Ovary (tissue), 9 donors: ENCODE measurements around the gene SUSD3. TPM values are rescaled to one million over a fixed set of nuclear protein-coding genes. Genes with fewer than 3 reads are reported as not detected.

ENCODE experiments used
- DNase-seq, 5 donors: peaks; one replicate each; pipeline ENCODE4 v3.0.0-alpha.2; 2019 to 2020
- H3K27ac ChIP-seq, 2 donors: fragments of 200-600 bp; one replicate each; pipeline versions ENCODE4 v1.5.1 to v1.8.0; 2019 to 2022
- H3K27me3 ChIP-seq: fragments of 200-600 bp; one replicate; pipeline ENCODE4 v1.8.0; 2022
- H3K36me3 ChIP-seq: fragments of 200-600 bp; sonication (generic); one replicate; pipeline ENCODE4 v1.5.1; 2019
- H3K4me1 ChIP-seq: one replicate; pipeline ENCODE4 v1.8.1; 2013; ENCODE audit warnings: mild to moderate bottlenecking, moderate library complexity; ENCODE audit not compliant: insufficient read depth
- H3K4me3 ChIP-seq: fragments of 200-600 bp; sonication (generic); one replicate; pipeline ENCODE4 v1.5.1; 2017
- H3K9me3 ChIP-seq, 2 donors: fragments of 200-600 bp in 1 of 2; sonication (generic) in 1 of 2; one replicate each; pipeline versions ENCODE4 v1.5.1 to v1.8.1; 2013 to 2019; ENCODE audit warnings: mild to moderate bottlenecking in 1 of 2, moderate library complexity in 1 of 2
- EP300 ChIP-seq: sonication (generic); formaldehyde crosslinking; IDR thresholded peaks from one replicate; pipeline ENCODE4 v1.6.1; 2017; ENCODE audit warnings: antibody characterized with exemption
- POLR2A ChIP-seq: fragments of 450-650 bp; IDR thresholded peaks from one replicate; pipeline ENCODE4 v1.6.1; 2017; ENCODE audit warnings: antibody characterized with exemption, mild to moderate bottlenecking, moderate library complexity
- WGBS, 3 donors: extraction: QIAGEN DNeasy Blood & Tissue Kit in 1 of 3; methylation state at CpG; one replicate each; pipeline versions ENCODE4 v1.1.5 to v1.1.7; 2013 to 2017; 5-methylcytosine and 5-hydroxymethylcytosine counted together
- intact Hi-C, 4 donors: fragments of 100-400 bp; cut with DNase I; formaldehyde crosslinking; loops; one replicate each; pipeline versions ENCODE4 v1.11.0 to v1.15.1; 2022 to 2023
- polyA plus RNA-seq, 2 donors: library from polyadenylated mRNA; stranded (reverse); fragments of 200-250 nt in 1 of 2; fragments of 350-450 nt in 1 of 2; fragmentation: Illumina TruSeq in 1 of 2; extraction: RNeasy Lipid Tissue Mini Kit (QIAGEN cat#74804) in 1 of 2; gene quantifications; one replicate each; pipeline ENCODE4 v1.2.3, GENCODE V29; 2013 to 2014
- total RNA-seq, 7 donors: library from RNA; depleted of rRNA in 2 of 7; stranded (reverse); fragments of >200 nt in 2 of 7; fragmentation: NEBNext Ultra II Directional in 3 of 7; extraction: Animal tissue kit (Norgen Biotek cat#: 25700) in 3 of 7; gene quantifications; one replicate each; pipeline versions ENCODE4 v1.1.0 to v1.2.4, GENCODE V29; 2016 to 2023
- TF ChIP-seq, protein P1 (sequence below), 3 donors: fragments of 450-650 bp in 2 of 3; fragments of 200-600 bp in 1 of 3; IDR thresholded peaks; one replicate each; pipeline versions ENCODE4 v1.5.1 to v1.8.0; 2016 to 2022; ENCODE audit warnings: antibody characterized with exemption in 3 of 3, mild to moderate bottlenecking in 1 of 3
- donor health status: DM: no; HTN: no; CAD: no; lungs with moderate emphysema.
- donor health status: DM: no; HTN: no; CAD: no.
- donor health status: Bipolar disorder and iron deficiency.
- donor health status: DM: yes; HTN: yes; CAD: no.
- donor health status: DM: no; HTN: no; CAD: no.
- donor health status: DM: yes; HTN: yes; CAD: no.

Gene SUSD3
- total and polyA plus RNA-seq, 9 donors, result 9.6 to 66.1 (median 42.4) TPM

DNA sequence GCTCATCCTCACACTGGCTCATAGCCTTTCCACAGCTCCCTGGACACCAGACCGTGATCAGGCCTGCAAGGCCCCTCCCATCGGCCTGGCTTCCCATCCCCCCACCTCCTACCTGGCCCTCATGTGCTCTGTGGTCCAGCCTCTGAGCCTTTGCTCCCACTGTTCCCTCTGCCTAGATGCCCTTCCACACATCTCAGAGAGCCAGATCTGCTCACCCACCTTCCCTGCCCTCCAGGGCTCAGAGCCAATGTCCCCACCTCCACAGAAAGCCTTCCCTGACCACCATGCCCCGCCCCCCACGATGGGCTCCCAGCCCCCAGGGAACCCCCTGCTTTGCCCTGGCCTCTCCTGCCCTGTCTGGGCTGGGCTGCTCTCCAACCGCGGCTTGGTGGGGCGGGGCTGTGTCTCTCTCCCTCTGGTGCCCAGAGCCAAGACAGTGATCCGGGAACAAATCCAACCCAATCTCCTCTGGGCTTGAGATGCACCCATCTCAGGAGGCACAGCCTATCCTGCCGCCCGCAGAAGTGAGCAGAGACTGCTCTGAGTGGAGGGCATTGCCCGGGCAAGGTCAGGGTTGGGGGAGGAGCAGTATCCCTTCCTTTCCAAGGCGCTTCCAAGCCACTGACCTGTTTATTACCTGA, 73.9 kb downstream of the SUSD3 start:
- peak overlapping the region; percentile 76 for H3K4me3 ChIP-seq
- DNase-seq, result peak; percentile 49 to 90 (median 84)
- H3K36me3 ChIP-seq, result no peaks in the 10 kb centered on the region
- peaks cover 33% of the 10 kb centered on the region for H3K4me1 ChIP-seq
- intact Hi-C loops, result loop anchor here in 2 of 4 donors (5.0 to 10.0 kb wide), 2 partner anchors 35 to 322 kb away; partner anchors contain the start of genes CARD19 (in 1 of the 2), FAM120A (in 1 of the 2) and FAM120AOS (in 1 of the 2)
- WGBS, 3 donors, result 12 to 21% (median 12%) methylated on average over 12 of the region's 12 CpGs
- TF ChIP-seq POLR2A (no peak), EP300 (no peak)
- TF ChIP-seq, protein P1, sequence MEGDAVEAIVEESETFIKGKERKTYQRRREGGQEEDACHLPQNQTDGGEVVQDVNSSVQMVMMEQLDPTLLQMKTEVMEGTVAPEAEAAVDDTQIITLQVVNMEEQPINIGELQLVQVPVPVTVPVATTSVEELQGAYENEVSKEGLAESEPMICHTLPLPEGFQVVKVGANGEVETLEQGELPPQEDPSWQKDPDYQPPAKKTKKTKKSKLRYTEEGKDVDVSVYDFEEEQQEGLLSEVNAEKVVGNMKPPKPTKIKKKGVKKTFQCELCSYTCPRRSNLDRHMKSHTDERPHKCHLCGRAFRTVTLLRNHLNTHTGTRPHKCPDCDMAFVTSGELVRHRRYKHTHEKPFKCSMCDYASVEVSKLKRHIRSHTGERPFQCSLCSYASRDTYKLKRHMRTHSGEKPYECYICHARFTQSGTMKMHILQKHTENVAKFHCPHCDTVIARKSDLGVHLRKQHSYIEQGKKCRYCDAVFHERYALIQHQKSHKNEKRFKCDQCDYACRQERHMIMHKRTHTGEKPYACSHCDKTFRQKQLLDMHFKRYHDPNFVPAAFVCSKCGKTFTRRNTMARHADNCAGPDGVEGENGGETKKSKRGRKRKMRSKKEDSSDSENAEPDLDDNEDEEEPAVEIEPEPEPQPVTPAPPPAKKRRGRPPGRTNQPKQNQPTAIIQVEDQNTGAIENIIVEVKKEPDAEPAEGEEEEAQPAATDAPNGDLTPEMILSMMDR (IDR thresholded peaks at IDR 0.05), result no peak
- H3K27me3 ChIP-seq, result no peaks in the 10 kb centered on the region
- no peaks in the 10 kb centered on the region for H3K9me3 ChIP-seq
- peak overlapping the region; percentile 70 to 96 for H3K27ac ChIP-seq

GRCh38 chr9:93132946-93133680, 74.6 kb downstream of the SUSD3 start:
- H3K9me3 ChIP-seq, result no peaks in the 10 kb centered on the region
- peak in 4 of 5 donors; percentile 56 to 66 (median 64) for DNase-seq
- H3K4me3 ChIP-seq, result peak overlapping the region; percentile 76
- peaks cover 31% of the 10 kb centered on the region for H3K4me1 ChIP-seq
- intact Hi-C loops, result loop anchor here in 2 of 4 donors (5.0 to 10.0 kb wide), 2 partner anchors 36 to 322 kb away; partner anchors contain the start of genes CARD19 (in 1 of the 2), FAM120A (in 1 of the 2) and FAM120AOS (in 1 of the 2)
- peak overlapping the region; percentile 70 to 96 for H3K27ac ChIP-seq
- TF ChIP-seq POLR2A, result no peak
- TF ChIP-seq, protein P1 (IDR thresholded peaks at IDR 0.05), result no peak
- TF ChIP-seq EP300, result no peak
- no peaks in the 10 kb centered on the region for H3K27me3 ChIP-seq
- 17 to 23% (median 22%) methylated on average over 20 to 21 of the region's 21 CpGs for whole genome bisulfite sequencing, 3 donors
- no peaks in the 10 kb centered on the region for H3K36me3 ChIP-seq

GRCh38 chr9:93133681-93134014, 75.1 kb downstream of the SUSD3 start:
- Histone ChIP-seq H3K27me3 (no peaks in the 10 kb centered on the region), H3K4me3 (peak overlapping the region; percentile 76), H3K36me3 (no peaks in the 10 kb centered on the region), H3K4me1 (peaks cover 31% of the 10 kb centered on the region), H3K27ac (peak overlapping the region; percentile 70 to 96), H3K9me3 (no peaks in the 10 kb centered on the region)
- TF ChIP-seq, protein P1 (IDR thresholded peaks at IDR 0.05), result no peak
- peak; percentile 52 for TF ChIP-seq POLR2A
- DNase-seq, result peak in 4 of 5 donors; percentile 85 to 88 (median 86)
- intact Hi-C loops, result loop anchor here in 2 of 4 donors (5.0 to 10.0 kb wide), 2 partner anchors 36 to 321 kb away; partner anchors contain the start of genes CARD19 (in 1 of the 2), FAM120A (in 1 of the 2) and FAM120AOS (in 1 of the 2)
- 0 to 2% (median 1%) methylated on average over 28 to 34 of the region's 34 CpGs for WGBS, 3 donors

DNA sequence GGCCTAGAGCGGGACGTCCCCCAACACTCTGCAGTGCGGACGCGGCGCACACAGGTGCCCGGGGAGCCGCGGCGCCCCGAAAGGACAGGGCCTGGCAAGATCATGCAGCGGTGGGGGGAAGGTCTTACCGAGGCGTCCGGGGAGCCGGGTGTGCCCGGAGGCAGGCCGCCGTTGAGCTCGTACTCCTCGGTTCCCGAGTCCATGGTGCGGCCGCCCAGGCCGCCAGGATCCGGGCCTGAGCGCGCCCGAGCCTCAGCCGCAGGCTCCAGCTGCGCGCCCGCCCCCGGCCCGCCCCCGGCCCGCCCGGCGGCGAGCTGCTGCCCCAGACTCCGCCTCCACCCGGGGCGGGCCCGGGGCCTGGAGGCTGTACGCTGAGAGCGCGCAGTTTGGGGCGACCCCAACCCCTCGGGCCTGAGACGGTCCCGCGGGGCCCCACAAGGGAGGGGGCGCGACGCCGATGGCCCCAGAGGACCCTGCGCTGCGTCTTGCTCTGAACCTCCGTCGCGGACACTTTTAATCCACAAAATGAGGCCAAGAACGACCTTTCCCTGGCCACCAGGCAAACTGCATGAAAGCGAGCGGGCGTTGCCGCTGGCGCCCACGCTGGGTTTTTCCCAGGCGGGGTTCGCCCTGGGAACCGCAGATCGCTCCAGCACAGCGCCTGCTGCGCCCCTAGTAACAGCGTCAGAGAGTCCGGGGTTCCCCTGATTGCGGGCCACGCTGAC, 75.7 kb downstream of the SUSD3 start, which contains the start of gene NINJ1:
NINJ1 (minus strand) TSS at position 237 of the 725 bp plus-strand sequence; CDS start at position 203, 34 bp downstream.
- H3K36me3 ChIP-seq, result no peaks in the 10 kb centered on the region
- TF ChIP-seq POLR2A, result peak; percentile 78
- no peak for TF ChIP-seq EP300
- TF ChIP-seq, protein P1 (IDR thresholded peaks at IDR 0.05), result peak in 1 of 3 donors; percentile 4
- H3K9me3 ChIP-seq, result no peaks in the 10 kb centered on the region
- DNase-seq, result peak; percentile 73 to 87 (median 82)
- intact Hi-C loops, result loop anchor here in 2 of 4 donors (5.0 to 10.0 kb wide), 2 partner anchors 37 to 321 kb away; partner anchors contain the start of genes CARD19 (in 1 of the 2), FAM120A (in 1 of the 2) and FAM120AOS (in 1 of the 2)
- no peaks in the 10 kb centered on the region for H3K27me3 ChIP-seq
- peak within 1 kb of the TSS; percentile 76 for H3K4me3 ChIP-seq
- peaks cover 31% of the 10 kb centered on the region for H3K4me1 ChIP-seq
- 0 to 1% (median 0%) methylated on average over 18 to 78 of the region's 78 CpGs for WGBS, 3 donors
- H3K27ac ChIP-seq, result peak within 1 kb of the TSS; percentile 70 to 96
